Measurements from ENCODE around the gene CACTIN. TPM values are rescaled to one million over a fixed set of nuclear protein-coding genes. Genes with fewer than 3 reads are reported as not detected.

Gene CACTIN
- total RNA-seq, 3 donors from 2014 or later (not counting 1 experiment from before 2014, with no cell fraction given): 33.6 to 42.2 (median 40.8) TPM

GRCh38 chr19:3611841-3612240 is 14.7 kb downstream of the CACTIN start:
- Mint-ChIP-seq H3K27me3 (ENCODE audit: low read depth in 2 of 2) (no peaks in the 10 kb centered on the region), H3K9me3 (no peaks in the 10 kb centered on the region), H3K27ac (no peak overlapping the region), H3K4me3 (no peak overlapping the region), H3K36me3 (no peaks in the 10 kb centered on the region), H3K4me1 (peaks cover 7 to 21% of the 10 kb centered on the region in 2 donors)
- no peaks in the 10 kb centered on the region for H3K9me3 ChIP-seq (ENCODE audit: control insufficient read depth, insufficient read depth, low read length)
- intact Hi-C loops (cut with micrococcal nuclease): no loop called here
- TF ChIP-seq CTCF (IDR thresholded peaks at IDR 0.05): no peak
- no peaks in the 10 kb centered on the region for H3K27me3 ChIP-seq (ENCODE audit: control insufficient read depth, insufficient read depth, low read length)
- H3K4me3 ChIP-seq (ENCODE audit: low read length): no peak overlapping the region
- peaks cover 23% of the 10 kb centered on the region for H3K4me1 ChIP-seq (ENCODE audit: control insufficient read depth, insufficient read depth, low read length)
- no peak overlapping the region for H3K27ac ChIP-seq (ENCODE audit: low read length)
- no peak for DNase-seq
- 94% methylated on average over 36 of the region's 36 CpGs for WGBS (ENCODE audit: insufficient coverage)
- H3K36me3 ChIP-seq (ENCODE audit: control insufficient read depth, insufficient read depth, low read length): peaks cover 27% of the 10 kb centered on the region
- no peak for ATAC-seq

GRCh38 chr19:3610745-3611717 is 15.6 kb downstream of the CACTIN start:
- H3K27ac Mint-ChIP-seq: no peak overlapping the region
- no peak for TF ChIP-seq CTCF (IDR thresholded peaks at IDR 0.05)
- no peak overlapping the region for H3K4me3 Mint-ChIP-seq
- ATAC-seq (no peak), DNase-seq (no peak)
- H3K36me3 Mint-ChIP-seq: no peaks in the 10 kb centered on the region
- no peaks in the 10 kb centered on the region for H3K27me3 Mint-ChIP-seq (ENCODE audit: low read depth in 2 of 2)
- WGBS (ENCODE audit: insufficient coverage): 81% methylated on average over 39 of the region's 41 CpGs
- Histone ChIP-seq H3K36me3 (ENCODE audit: control insufficient read depth, insufficient read depth, low read length) (peaks cover 25% of the 10 kb centered on the region), H3K4me1 (ENCODE audit: control insufficient read depth, insufficient read depth, low read length) (peaks cover 30% of the 10 kb centered on the region), H3K9me3 (ENCODE audit: control insufficient read depth, insufficient read depth, low read length) (no peaks in the 10 kb centered on the region), H3K27ac (ENCODE audit: low read length) (no peak overlapping the region), H3K4me3 (ENCODE audit: low read length) (no peak overlapping the region), H3K27me3 (ENCODE audit: control insufficient read depth, insufficient read depth, low read length) (no peaks in the 10 kb centered on the region)
- peaks cover 7 to 21% of the 10 kb centered on the region in 2 donors for H3K4me1 Mint-ChIP-seq
- intact Hi-C loops (cut with micrococcal nuclease): no loop called here
- H3K9me3 Mint-ChIP-seq: no peaks in the 10 kb centered on the region

- Mint-ChIP-seq H3K9me3 (no peaks in the 10 kb centered on the region), H3K27me3 (ENCODE audit: low read depth in 2 of 2) (no peaks in the 10 kb centered on the region), H3K27ac (no peak overlapping the region), H3K4me1 (peaks cover 7 to 21% of the 10 kb centered on the region in 2 donors), H3K36me3 (no peaks in the 10 kb centered on the region), H3K4me3 (no peak overlapping the region)
- peaks cover 40% of the 10 kb centered on the region for H3K4me1 ChIP-seq (ENCODE audit: control insufficient read depth, insufficient read depth, low read length)
- no peak overlapping the region for H3K4me3 ChIP-seq (ENCODE audit: low read length)
- no peak for DNase-seq
- no peaks in the 10 kb centered on the region for H3K9me3 ChIP-seq (ENCODE audit: control insufficient read depth, insufficient read depth, low read length)
- 86% methylated on average over 24 of the region's 24 CpGs for WGBS (ENCODE audit: insufficient coverage)
- intact Hi-C loops (cut with micrococcal nuclease): no loop called here
- no peak overlapping the region for H3K27ac ChIP-seq (ENCODE audit: low read length)
- no peak for ATAC-seq
- no peak for TF ChIP-seq CTCF (IDR thresholded peaks at IDR 0.05)
- H3K27me3 ChIP-seq (ENCODE audit: control insufficient read depth, insufficient read depth, low read length): no peaks in the 10 kb centered on the region
- peaks cover 19% of the 10 kb centered on the region for H3K36me3 ChIP-seq (ENCODE audit: control insufficient read depth, insufficient read depth, low read length)
Observed at GRCh38 chr19:3609779-3610719, 16.5 kb downstream of the CACTIN start.

Measured in natural killer cell (primary cell).